Measurements from ENCODE around the gene EGFR.
"Not testable (repeated sequence)": the region's sequence is repeated elsewhere in the genome, so short reads cannot be mapped to it uniquely, and the experiment has no call there.

Gene EGFR

DNA sequence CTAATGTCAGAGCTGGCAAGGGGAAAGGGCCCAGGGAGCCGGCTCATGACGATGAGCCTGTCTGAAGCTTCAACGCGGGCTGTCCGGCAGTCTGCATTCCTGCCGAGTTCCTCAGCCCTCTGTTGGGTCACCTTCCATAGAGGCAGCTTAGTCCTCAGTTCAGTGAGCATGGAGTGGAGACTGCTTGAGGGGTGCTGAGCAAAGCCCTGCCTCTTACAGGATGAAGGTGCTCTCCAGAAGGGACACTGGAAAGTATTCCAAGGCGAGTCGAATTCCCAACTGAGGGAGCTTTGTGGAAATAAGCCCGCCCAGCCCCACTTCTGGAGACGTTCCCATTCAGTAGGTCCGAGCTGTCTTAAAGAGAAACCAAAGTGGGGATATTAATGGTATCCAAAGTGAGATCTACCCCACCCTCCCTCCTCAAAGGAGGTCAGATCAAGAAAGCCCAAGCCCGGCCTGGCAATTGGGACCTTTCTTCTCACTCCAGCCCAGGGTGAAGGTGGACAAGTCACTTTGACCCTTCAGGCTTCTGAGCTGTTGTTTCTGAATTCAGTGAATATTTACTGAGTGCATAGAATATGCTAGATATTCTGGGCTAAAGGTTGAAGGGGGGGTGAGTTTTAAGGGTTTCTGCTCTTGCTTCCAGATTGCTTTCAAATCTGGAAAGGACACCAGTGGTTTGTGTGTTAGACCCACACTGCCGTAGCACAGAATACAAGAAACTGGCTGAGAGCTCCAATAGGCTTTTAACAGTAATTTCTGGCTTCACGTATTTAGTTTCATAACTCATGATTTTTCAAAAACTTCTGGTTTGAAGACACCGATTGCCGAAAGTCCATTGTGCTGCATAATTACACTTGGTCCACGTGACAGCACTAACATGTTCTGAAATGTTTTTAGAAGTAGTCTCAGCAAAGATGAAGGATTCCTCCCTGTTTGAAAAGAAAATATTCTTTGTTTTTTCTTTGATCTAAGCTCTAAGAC lies 3.5 kb downstream of the EGFR start:
- Mint-ChIP-seq H3K9me3 (ENCODE audit: low read depth) (no peaks in the 10 kb centered on the region), H3K27me3 (peaks cover 21% of the 10 kb centered on the region), H3K4me1 (ENCODE audit: low read depth) (peaks cover 2% of the 10 kb centered on the region)

DNA sequence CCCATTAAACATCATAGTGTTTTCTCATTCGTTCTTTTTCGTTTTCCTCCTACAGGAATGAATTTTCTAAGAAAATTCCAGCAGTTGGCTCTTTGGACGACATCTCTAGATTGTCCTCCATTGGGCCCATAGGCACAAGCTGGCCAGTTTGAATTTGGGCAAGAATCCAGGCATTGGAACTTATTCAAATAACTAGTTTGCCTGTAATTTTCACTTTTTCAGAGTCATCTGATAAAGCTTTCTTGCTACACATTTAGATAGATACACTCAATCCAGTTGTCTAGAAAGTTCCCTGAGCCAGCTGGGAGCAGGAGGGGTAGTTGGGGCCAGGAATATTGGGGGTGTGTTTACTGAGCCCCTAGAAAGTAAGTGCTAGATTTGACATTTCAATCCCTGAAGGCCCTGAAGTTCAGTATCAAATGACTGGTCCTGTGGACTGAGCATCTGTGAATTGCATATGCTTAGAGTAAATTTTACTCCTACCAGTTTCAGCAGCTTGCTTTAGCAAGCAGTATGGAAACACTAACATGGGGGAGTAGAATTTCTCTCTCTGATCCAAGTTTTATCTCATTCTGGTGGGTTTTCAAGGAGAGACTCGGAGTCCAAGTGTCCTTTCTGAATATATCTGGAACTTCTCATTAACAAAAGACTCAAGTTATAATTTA lies 5.2 kb downstream of the EGFR start:
- Mint-ChIP-seq H3K27ac (no peak overlapping the region), H3K4me1 (ENCODE audit: low read depth) (no peaks in the 10 kb centered on the region), H3K36me3 (no peaks in the 10 kb centered on the region), H3K9me3 (ENCODE audit: low read depth) (no peaks in the 10 kb centered on the region), H3K4me3 (no peak overlapping the region), H3K27me3 (peaks cover 15% of the 10 kb centered on the region)

More for the DNA sequence above, 3.5 kb downstream of the EGFR start:
- H3K36me3 Mint-ChIP-seq, result no peaks in the 10 kb centered on the region
- no peak overlapping the region for H3K27ac Mint-ChIP-seq
- H3K4me3 Mint-ChIP-seq, result no peak overlapping the region

DNA sequence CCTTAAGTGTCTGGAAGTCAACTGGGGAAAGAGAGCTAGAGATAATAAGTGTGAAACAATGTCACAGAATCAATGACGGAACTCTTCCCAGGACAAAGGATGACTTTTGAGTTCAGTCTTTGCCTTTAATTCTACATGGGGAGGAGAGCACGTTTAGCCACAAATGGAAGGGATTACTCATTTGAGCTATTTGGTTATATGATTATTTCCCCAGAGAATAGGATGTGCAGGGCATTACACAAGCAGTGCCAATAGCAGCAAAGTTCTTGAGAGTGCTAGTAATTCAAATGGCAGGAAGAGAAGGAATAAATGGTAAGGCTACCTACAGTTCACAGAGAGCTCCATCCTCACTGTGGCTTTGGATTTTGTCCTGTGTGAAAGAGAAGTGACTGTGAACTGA lies 6.0 kb downstream of the EGFR start:
- Mint-ChIP-seq H3K27ac (no peak overlapping the region), H3K4me3 (no peak overlapping the region), H3K36me3 (no peaks in the 10 kb centered on the region), H3K4me1 (ENCODE audit: low read depth) (no peaks in the 10 kb centered on the region), H3K27me3 (peaks cover 15% of the 10 kb centered on the region), H3K9me3 (ENCODE audit: low read depth) (no peaks in the 10 kb centered on the region)

DNA sequence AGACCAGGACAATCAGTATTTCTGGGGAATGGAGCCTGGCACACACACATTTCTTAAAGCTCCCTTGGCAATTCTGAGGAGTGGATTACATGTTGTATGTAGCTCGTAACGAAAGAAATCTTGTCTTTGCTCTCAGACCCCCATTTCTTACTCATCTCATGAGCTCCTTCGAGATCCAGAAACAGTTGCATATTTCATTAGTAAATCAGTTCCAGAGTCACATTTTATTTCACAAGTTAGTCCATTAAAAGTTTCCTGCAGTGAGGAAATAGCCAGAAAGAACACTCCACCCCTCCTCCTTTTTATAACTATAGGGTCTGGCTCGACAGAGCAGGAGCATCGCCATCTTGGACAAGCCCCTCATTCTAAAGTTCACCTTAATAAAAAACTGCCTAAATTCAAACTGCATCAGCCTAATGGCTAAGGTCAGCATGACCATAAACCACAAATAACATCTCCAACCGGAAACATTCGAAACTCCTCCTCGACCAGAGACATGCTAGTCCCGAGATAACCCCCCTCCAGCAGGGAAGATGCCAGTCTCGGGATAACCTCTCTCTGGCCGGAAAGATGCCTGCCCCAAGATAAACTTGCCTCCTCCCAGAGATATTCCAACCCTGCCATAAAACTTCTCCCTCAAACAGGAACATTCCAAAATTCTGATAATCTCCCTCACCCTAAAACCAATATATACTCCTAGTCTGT lies 7.4 kb downstream of the EGFR start:
- Mint-ChIP-seq H3K4me1 (ENCODE audit: low read depth) (no peaks in the 10 kb centered on the region), H3K27me3 (peaks cover 12% of the 10 kb centered on the region), H3K4me3 (no peak overlapping the region), H3K27ac (no peak overlapping the region), H3K36me3 (no peaks in the 10 kb centered on the region), H3K9me3 (ENCODE audit: low read depth) (no peaks in the 10 kb centered on the region)

DNA sequence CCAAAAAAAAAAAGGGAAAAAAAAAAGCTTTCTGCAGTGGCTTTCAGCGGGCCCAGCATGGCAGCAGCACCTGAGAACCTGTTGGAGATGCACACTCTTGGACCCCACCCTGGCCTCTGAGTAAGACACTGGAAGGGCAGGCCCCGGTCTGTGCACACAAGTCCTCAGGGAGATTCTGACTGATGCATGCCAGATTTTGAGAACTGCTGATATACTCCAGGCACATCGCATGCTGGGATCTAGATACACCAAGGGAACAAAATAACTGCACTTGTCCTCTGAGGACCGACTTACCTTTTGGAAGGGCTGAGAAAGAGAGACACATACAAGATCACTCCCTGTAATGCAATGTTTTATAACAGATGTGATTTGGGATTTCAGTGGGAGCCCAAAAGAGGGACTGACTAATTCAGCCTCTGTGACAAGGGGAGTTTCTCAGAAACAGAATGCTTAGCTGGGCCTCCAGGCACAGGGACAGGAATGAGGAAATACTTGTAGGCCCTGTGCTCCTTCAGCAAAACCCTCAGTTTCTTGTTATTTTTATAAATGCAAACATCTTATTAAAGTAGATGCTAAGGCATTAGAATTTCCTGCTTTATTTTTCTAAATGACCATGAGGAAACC lies 8.2 kb downstream of the EGFR start:
- H3K4me1 Mint-ChIP-seq (ENCODE audit: low read depth), result no peaks in the 10 kb centered on the region
- no peak overlapping the region for H3K27ac Mint-ChIP-seq
- H3K9me3 Mint-ChIP-seq (ENCODE audit: low read depth), result no peaks in the 10 kb centered on the region
- no peak overlapping the region for H3K4me3 Mint-ChIP-seq
- no peaks in the 10 kb centered on the region for H3K36me3 Mint-ChIP-seq
- H3K27me3 Mint-ChIP-seq, result peaks cover 4% of the 10 kb centered on the region

DNA sequence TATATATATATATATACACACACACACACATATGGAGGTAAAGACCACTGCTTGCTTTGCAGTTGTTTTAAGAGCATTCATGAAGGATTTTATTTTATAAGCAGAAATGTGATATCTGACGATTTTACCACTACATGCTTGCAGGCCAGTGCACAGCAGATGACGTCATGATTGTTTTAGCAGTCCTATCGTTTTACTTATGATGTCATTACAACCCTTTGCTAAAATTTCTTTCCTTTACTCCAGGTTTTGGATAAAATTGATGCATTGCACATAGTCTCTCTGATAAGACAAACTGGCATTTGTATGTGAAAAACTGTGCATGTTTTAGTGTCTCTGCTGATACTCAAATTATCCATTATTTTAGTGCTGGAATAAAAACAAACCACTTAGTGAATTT lies 9.2 kb downstream of the EGFR start:
- H3K4me3 Mint-ChIP-seq, result no peak overlapping the region
- no peaks in the 10 kb centered on the region for H3K36me3 Mint-ChIP-seq
- H3K27me3 Mint-ChIP-seq, result peaks cover 3% of the 10 kb centered on the region
- H3K9me3 Mint-ChIP-seq (ENCODE audit: low read depth), result no peaks in the 10 kb centered on the region
- no peak overlapping the region for H3K27ac Mint-ChIP-seq
- H3K4me1 Mint-ChIP-seq (ENCODE audit: low read depth), result no peaks in the 10 kb centered on the region

DNA sequence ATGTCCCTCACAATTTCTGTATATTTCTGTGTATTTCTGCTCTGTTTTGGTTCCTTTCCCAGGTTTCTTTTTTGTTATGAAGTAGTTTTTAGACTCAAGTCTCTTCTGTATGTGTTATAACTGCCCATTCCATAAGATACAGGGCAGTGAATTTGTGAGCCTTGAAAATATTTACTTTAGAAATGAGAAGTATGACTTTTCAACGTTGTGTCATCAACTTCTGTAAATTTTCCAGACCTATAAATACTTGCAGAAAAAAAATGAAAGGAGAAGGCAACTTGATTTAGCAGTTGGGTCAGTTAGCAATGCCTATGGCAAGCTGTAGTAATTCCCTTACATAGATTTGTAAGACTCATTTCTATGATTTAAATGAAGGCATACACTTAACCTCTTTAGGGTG lies 11.5 kb downstream of the EGFR start:
- H3K4me1 Mint-ChIP-seq (ENCODE audit: low read depth), result no peaks in the 10 kb centered on the region
- H3K4me3 Mint-ChIP-seq, result no peak overlapping the region
- H3K27me3 Mint-ChIP-seq, result no peaks in the 10 kb centered on the region
- H3K9me3 Mint-ChIP-seq (ENCODE audit: low read depth), result no peaks in the 10 kb centered on the region
- no peaks in the 10 kb centered on the region for H3K36me3 Mint-ChIP-seq
- no peak overlapping the region for H3K27ac Mint-ChIP-seq

DNA sequence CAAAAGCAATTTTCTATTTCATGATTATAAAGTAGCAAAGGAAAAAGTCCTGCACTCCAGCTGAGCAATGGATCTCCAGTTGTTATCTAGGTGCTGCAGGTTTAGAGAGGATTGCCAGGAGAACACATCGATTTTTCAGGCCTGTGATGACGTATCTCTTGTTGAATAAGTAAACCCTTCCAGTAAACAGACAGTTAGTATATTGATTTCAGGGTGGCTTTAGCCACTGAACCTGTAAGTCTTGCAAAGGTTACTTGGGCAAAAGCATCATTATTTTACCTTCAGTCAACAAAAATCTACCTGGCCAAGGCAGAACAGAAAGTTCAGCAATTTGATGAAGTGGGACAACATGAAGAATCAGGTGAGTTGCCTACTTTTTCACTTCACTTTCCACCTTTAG lies 12.3 kb downstream of the EGFR start:
- Mint-ChIP-seq H3K4me3 (no peak overlapping the region), H3K4me1 (ENCODE audit: low read depth) (no peaks in the 10 kb centered on the region), H3K27ac (no peak overlapping the region), H3K9me3 (ENCODE audit: low read depth) (no peaks in the 10 kb centered on the region), H3K36me3 (no peaks in the 10 kb centered on the region), H3K27me3 (peaks cover 2% of the 10 kb centered on the region)

DNA sequence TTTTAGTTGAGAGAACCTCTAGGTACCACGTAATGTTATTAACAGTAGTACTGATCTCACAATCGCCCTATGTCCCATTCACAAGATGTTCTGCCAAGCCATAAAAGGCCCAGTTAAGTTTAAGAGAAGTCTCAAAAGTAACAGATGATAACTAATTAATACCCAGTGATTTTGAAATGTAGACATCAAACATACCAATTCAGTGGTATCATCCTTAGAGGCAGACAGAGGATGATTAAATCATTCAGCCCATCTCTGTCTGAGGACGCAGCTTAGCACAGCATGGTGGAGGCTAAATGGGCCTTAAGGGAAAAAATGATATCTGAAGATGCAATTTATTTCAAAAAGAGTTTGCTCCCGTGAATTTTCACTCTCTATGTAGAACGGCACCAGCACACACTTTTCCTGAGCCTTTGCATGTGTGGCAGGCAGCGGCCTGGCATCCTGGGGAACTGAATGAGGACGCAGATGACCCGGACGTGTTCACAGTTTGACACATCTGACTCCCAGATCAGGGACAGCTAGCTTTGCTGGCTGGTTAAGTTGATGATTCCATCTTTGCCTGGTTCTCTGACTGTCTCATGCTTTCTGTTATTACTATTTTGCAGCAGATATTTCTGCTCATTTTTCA lies 13.4 kb downstream of the EGFR start:
- Mint-ChIP-seq H3K27me3 (peaks cover 2% of the 10 kb centered on the region), H3K4me3 (no peak overlapping the region), H3K4me1 (ENCODE audit: low read depth) (no peaks in the 10 kb centered on the region), H3K36me3 (no peaks in the 10 kb centered on the region), H3K27ac (no peak overlapping the region), H3K9me3 (ENCODE audit: low read depth) (no peaks in the 10 kb centered on the region)

DNA sequence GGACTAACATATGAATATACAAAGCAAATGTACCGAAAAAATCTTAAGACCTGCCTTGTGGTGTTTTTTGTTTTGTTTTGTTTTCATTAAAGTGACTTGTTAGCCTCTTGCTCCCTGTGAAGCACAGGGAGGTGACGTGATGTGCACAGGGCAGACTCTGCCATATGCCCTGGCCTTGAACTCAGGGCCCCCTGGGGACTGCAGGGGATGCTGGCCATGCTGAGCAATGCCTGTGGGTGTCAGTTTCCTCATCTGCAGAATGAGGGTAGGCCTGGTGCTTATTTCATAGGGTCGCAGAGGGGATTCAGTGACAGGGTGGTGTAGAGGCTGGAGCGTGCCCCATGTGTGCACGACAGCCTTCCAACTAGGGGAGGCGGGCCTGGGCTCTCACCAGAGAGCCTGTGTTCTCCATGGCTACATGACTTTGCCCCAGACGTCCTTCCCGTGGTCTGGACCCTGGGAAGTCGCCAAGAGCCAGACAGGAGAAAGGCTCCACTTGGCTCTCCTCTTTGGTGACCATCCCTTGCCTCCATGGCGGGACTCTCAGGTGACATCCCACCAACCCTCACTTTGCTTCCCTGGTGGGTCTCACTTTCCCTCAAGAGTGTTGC lies 14.5 kb downstream of the EGFR start:
- Mint-ChIP-seq H3K9me3 (ENCODE audit: low read depth) (no peaks in the 10 kb centered on the region), H3K27me3 (peaks cover 5% of the 10 kb centered on the region), H3K27ac (no peak overlapping the region), H3K4me3 (no peak overlapping the region), H3K36me3 (no peaks in the 10 kb centered on the region), H3K4me1 (ENCODE audit: low read depth) (no peaks in the 10 kb centered on the region)

DNA sequence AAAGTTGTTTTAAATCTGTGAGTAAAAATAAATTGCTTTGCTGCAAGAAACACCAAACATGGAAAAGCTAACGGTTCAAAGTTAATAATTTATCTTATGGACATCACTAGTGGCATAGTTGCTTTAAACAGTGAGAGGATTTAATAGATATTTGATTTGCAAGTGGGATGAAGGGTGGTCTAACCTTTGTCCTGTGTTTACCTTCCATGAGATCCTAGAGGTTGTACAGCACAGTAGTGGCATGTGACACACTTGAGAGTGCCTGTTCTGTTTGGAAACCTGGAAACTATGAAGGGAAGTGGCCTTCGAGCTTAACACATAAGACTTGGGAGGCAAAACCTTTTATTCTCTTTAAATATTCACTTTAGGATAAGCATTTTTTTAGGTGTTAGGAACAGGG lies 16.0 kb downstream of the EGFR start:
- no peaks in the 10 kb centered on the region for H3K4me1 Mint-ChIP-seq (ENCODE audit: low read depth)
- H3K4me3 Mint-ChIP-seq, result no peak overlapping the region
- no peak overlapping the region for H3K27ac Mint-ChIP-seq
- H3K9me3 Mint-ChIP-seq (ENCODE audit: low read depth), result no peaks in the 10 kb centered on the region
- H3K36me3 Mint-ChIP-seq, result no peaks in the 10 kb centered on the region
- H3K27me3 Mint-ChIP-seq, result peaks cover 5% of the 10 kb centered on the region

DNA sequence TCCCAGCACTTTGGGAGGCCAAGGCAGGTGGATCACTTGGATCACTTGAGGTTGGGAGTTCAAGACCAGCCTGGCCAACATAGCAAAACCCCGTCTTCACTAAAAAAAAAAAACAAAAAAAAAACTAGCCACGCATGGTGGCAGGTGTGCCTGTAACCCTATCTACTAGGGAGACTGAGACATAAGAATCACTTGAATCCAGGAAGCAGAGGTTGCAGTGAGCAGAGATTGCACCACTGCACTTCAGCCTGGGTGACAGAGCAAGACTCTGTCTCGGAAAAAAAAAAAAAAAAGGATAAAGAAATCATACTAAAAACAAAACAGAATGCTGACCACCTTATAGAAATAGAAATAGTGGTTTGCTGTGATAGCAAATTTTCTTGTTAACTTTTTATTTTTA lies 16.6 kb downstream of the EGFR start:
- not testable (repeated sequence) for H3K4me3 Mint-ChIP-seq; H3K9me3 Mint-ChIP-seq (ENCODE audit: low read depth); H3K27ac Mint-ChIP-seq; H3K27me3 Mint-ChIP-seq; H3K4me1 Mint-ChIP-seq (ENCODE audit: low read depth); H3K36me3 Mint-ChIP-seq

DNA sequence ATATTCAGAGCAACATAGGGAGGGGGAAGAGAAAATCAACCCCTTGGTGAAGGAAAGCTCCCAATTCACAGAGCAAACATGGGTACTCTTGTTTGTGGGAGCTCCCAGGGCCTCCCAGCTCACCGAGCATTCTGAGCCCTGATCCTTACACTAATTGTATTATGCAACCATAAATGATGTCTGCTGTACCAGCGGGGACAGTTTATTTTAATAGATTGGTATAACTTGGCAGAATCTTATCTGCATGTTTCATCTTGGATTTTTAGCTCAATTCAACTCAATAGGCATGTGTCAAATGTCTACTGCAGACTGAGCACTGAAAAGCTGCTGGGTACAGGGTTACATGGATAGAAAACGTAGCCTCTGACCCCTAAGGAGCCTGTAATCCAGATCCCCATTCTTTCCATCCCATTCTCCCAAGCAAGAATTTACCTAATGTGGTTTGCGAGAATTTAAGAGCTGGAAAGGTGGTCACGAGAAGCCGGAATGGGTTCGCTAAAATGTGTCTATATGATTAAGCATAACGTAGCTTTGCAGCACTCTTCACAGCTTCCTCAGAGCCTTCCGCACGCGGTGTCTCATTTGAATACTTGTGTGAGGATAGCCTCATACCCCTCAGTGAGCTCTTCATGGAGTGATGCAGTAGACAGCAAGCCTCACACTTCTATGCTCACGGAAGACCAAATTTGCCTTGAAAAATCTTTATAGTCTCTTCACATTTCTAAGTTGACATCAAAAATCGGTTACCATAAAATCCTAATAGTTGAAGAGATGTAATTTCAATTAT lies 18.3 kb downstream of the EGFR start:
- no peak overlapping the region for H3K4me3 Mint-ChIP-seq
- no peaks in the 10 kb centered on the region for H3K9me3 Mint-ChIP-seq (ENCODE audit: low read depth)
- H3K27ac Mint-ChIP-seq, result no peak overlapping the region
- no peaks in the 10 kb centered on the region for H3K4me1 Mint-ChIP-seq (ENCODE audit: low read depth)
- peaks cover 5% of the 10 kb centered on the region for H3K27me3 Mint-ChIP-seq
- no peaks in the 10 kb centered on the region for H3K36me3 Mint-ChIP-seq
